H1 (cell line): ENCODE results near the gene FCRL6. TPM values are rescaled to one million over a fixed set of nuclear protein-coding genes. Genes with fewer than 3 reads are reported as not detected.

Experiments
- CTCF ChIA-PET: fragments of 300-600 bp; sonication (Branson Sonifier 250); formaldehyde crosslinking; loops from one replicate; lab custom pipeline; 2021; ENCODE audit not compliant: partially characterized antibody; lab: Charles Lee
- POLR2A ChIA-PET: fragments of 300-600 bp; sonication (Branson Sonifier 250); formaldehyde crosslinking; loops from one replicate; lab custom pipeline; 2021; ENCODE audit warnings: inconsistent platforms; ENCODE audit not compliant: partially characterized antibody; lab: Charles Lee
- DNase-seq, 2 experiments: peaks; one replicate each; pipeline versions ENCODE4 v3.0.0 to v3.0.0-alpha.2; 2010 to 2022; ENCODE audit warnings: low spot score in 2 of 2, low read depth in 1 of 2, mixed read lengths in 1 of 2
- FAIRE-seq: peaks from 2 replicates; lab custom pipeline; 2011; peaks lifted over from hg19 to GRCh38; lab: Jason Lieb, UNC
- H2AFZ ChIP-seq: 2 replicates; pipeline ENCODE4 v1.8.1; 2012; ENCODE audit warnings: low read length, inconsistent platforms
- H2AK5ac ChIP-seq: 2 replicates; pipeline ENCODE4 v1.6.1; 2013; ENCODE audit warnings: low read depth, low read length
- H2BK120ac ChIP-seq: replicated peaks from 2 replicates; pipeline ENCODE3; 2013; ENCODE audit warnings: low read depth, low read length, inconsistent platforms
- H2BK12ac ChIP-seq: 2 replicates; pipeline ENCODE4 v1.6.1; 2013; ENCODE audit warnings: low read depth, low read length
- H2BK15ac ChIP-seq: 2 replicates; pipeline ENCODE4 v1.6.1; 2013; ENCODE audit warnings: low read length
- H2BK20ac ChIP-seq: 2 replicates; pipeline ENCODE4 v1.6.1; 2013; ENCODE audit warnings: low read length
- H2BK5ac ChIP-seq: 2 replicates; pipeline ENCODE4 v1.6.1; 2013; ENCODE audit warnings: low read depth, low read length
- H3K14ac ChIP-seq: 2 replicates; pipeline ENCODE4 v1.6.1; 2013; ENCODE audit warnings: inconsistent platforms; ENCODE audit not compliant: insufficient read length
- H3K18ac ChIP-seq: 2 replicates; pipeline ENCODE4 v1.6.1; 2013; ENCODE audit warnings: low read length; ENCODE audit errors: extremely low read depth
- H3K23ac ChIP-seq: 2 replicates; pipeline ENCODE4 v1.6.1; 2013; ENCODE audit warnings: inconsistent platforms; ENCODE audit not compliant: insufficient read length
- H3K23me2 ChIP-seq: 2 replicates; pipeline ENCODE4 v1.6.1; 2013; ENCODE audit warnings: low read depth, low read length
- H3K27ac ChIP-seq: 2 replicates; pipeline ENCODE4 v1.6.1; 2011; ENCODE audit warnings: low read depth, low read length, inconsistent platforms
- H3K27me3 ChIP-seq, 4 experiments: replicated peaks in 1 of 4; 1 replicate in 1 of 4; 2 replicates in 3 of 4; pipeline versions ENCODE4 v1.6.1 to v1.8.1; 2011 to 2013; ENCODE audit warnings: low read length in 3 of 4, mild to moderate bottlenecking in 3 of 4, inconsistent platforms in 2 of 4, mixed read lengths in 2 of 4, moderate library complexity in 1 of 4; ENCODE audit not compliant: control insufficient read depth in 3 of 4, insufficient read depth in 3 of 4; ENCODE audit errors: extremely low read depth in 1 of 4
- H3K36me3 ChIP-seq, 4 experiments: 2 replicates each; pipeline versions ENCODE4 v1.6.1 to v1.8.1; 2011 to 2013; ENCODE audit warnings: mild to moderate bottlenecking in 4 of 4, low read length in 3 of 4, moderate library complexity in 2 of 4, control low read depth in 1 of 4, inconsistent platforms in 1 of 4; ENCODE audit not compliant: insufficient read depth in 4 of 4, control insufficient read depth in 2 of 4
- H3K4ac ChIP-seq: replicated peaks from 2 replicates; pipeline ENCODE3; 2013; ENCODE audit warnings: low read length, low read depth, mixed read lengths, inconsistent platforms; ENCODE audit not compliant: insufficient read length
- H3K4me1 ChIP-seq, 4 experiments: replicated peaks in 1 of 4; 1 replicate in 1 of 4; 2 replicates in 3 of 4; pipeline versions ENCODE4 v1.6.1 to v1.8.1; 2011 to 2013; ENCODE audit warnings: low read length in 3 of 4, inconsistent platforms in 2 of 4, mixed read lengths in 1 of 4; ENCODE audit not compliant: insufficient read depth in 4 of 4, control insufficient read depth in 3 of 4
- H3K4me2 ChIP-seq, 2 experiments: 2 replicates each; pipeline versions ENCODE4 v1.6.1 to v1.8.1; 2011 to 2013; ENCODE audit warnings: low read depth in 2 of 2, low read length in 2 of 2, control low read depth in 1 of 2, inconsistent platforms in 1 of 2, mild to moderate bottlenecking in 1 of 2; ENCODE audit not compliant: insufficient read depth in 1 of 2
- H3K4me3 ChIP-seq, 4 experiments: fragments of 200-600, 300-600 bp in 1 of 4; sonication (generic), shearing (Covaris generic), sonication (Bioruptor Twin) in 1 of 4; 2 replicates each; pipeline versions ENCODE4 v1.5.1 to v1.8.1; 2011 to 2016; ENCODE audit warnings: low read length in 4 of 4, low read depth in 3 of 4, control low read depth in 2 of 4, inconsistent platforms in 2 of 4, mild to moderate bottlenecking in 2 of 4, mixed read lengths in 1 of 4, moderate library complexity in 1 of 4; ENCODE audit not compliant: insufficient read depth in 2 of 4; ENCODE audit errors: extremely low read depth in 1 of 4
- H3K56ac ChIP-seq: replicated peaks from 2 replicates; pipeline ENCODE3; 2013; ENCODE audit warnings: low read depth, mild to moderate bottlenecking, mixed read lengths, low read length, inconsistent platforms; ENCODE audit not compliant: insufficient read length
- H3K79me1 ChIP-seq: 2 replicates; pipeline ENCODE4 v1.6.1; 2013; ENCODE audit warnings: low read depth, low read length, control low read depth
- H3K79me2 ChIP-seq, 2 experiments: 2 replicates each; pipeline versions ENCODE4 v1.6.1 to v1.8.1; 2012 to 2013; ENCODE audit warnings: low read length in 2 of 2, mild to moderate bottlenecking in 2 of 2, inconsistent platforms in 1 of 2; ENCODE audit not compliant: insufficient read depth in 2 of 2, control insufficient read depth in 1 of 2
- H3K9ac ChIP-seq, 4 experiments: replicated peaks in 1 of 4; 1 replicate in 1 of 4; 2 replicates in 3 of 4; pipeline versions ENCODE4 v1.6.1 to v1.8.1; 2011 to 2013; ENCODE audit warnings: low read depth in 3 of 4, low read length in 3 of 4, control low read depth in 2 of 4, mild to moderate bottlenecking in 2 of 4, moderate library complexity in 2 of 4, inconsistent platforms in 1 of 4; ENCODE audit errors: extremely low read depth in 1 of 4
- H3K9me3 ChIP-seq, 2 experiments: 2 replicates each; pipeline versions ENCODE4 v1.6.1 to v1.8.1; 2012 to 2013; ENCODE audit warnings: mild to moderate bottlenecking in 2 of 2, moderate library complexity in 2 of 2, control low read depth in 1 of 2, inconsistent platforms in 1 of 2, low read depth in 1 of 2, low read length in 1 of 2, mixed read lengths in 1 of 2; ENCODE audit not compliant: insufficient read depth in 2 of 2
- H4K20me1 ChIP-seq, 2 experiments: replicated peaks in 1 of 2; 2 replicates each; pipeline versions ENCODE3 to v1.8.1; 2011 to 2013; ENCODE audit warnings: inconsistent platforms in 2 of 2, low read length in 2 of 2, mild to moderate bottlenecking in 1 of 2; ENCODE audit not compliant: insufficient read depth in 2 of 2, control insufficient read depth in 1 of 2
- H4K5ac ChIP-seq: 2 replicates; pipeline ENCODE4 v1.6.1; 2013; ENCODE audit warnings: low read length, low read depth, mixed read lengths, inconsistent platforms; ENCODE audit not compliant: insufficient read length
- H4K8ac ChIP-seq: 2 replicates; pipeline ENCODE4 v1.8.0; 2013; ENCODE audit warnings: mild to moderate bottlenecking, moderate library complexity, low read length, inconsistent platforms; ENCODE audit not compliant: insufficient read depth; ENCODE audit errors: extremely low read depth
- H4K91ac ChIP-seq: replicated peaks from 2 replicates; pipeline ENCODE3; 2013; ENCODE audit warnings: low read length, mixed read lengths, inconsistent platforms; ENCODE audit not compliant: insufficient read length
- CHD2 ChIP-seq: IDR thresholded peaks from 2 replicates; pipeline ENCODE4 v1.6.1; 2012; ENCODE audit warnings: low read length, improper control_type of control experiment
- EP300 ChIP-seq, 2 experiments: IDR thresholded peaks; 1 replicate in 1 of 2; 2 replicates in 1 of 2; pipeline ENCODE4 v1.6.1; 2011 to 2012; ENCODE audit warnings: low read depth in 2 of 2, low read length in 2 of 2, mild to moderate bottlenecking in 2 of 2, borderline replicate concordance in 1 of 2, inconsistent platforms in 1 of 2, moderate library complexity in 1 of 2
- HDAC2 ChIP-seq, 2 experiments: fragments of 300-600 bp in 1 of 2; sonication (generic) in 1 of 2; IDR thresholded peaks; 2 replicates each; pipeline ENCODE4 v1.6.1; 2011 to 2012; ENCODE audit warnings: low read depth in 2 of 2, low read length in 2 of 2, mild to moderate bottlenecking in 2 of 2, moderate library complexity in 2 of 2, borderline replicate concordance in 1 of 2, inconsistent platforms in 1 of 2
- KDM4A ChIP-seq: IDR thresholded peaks from one replicate; pipeline ENCODE4 v1.7.1; 2012; ENCODE audit warnings: low read depth, mild to moderate bottlenecking, moderate library complexity, low read length, inconsistent platforms; ENCODE audit not compliant: severe bottlenecking
- RFX5 ChIP-seq: IDR thresholded peaks from 2 replicates; pipeline ENCODE4 v1.6.1; 2011; ENCODE audit warnings: low read depth, low read length, improper control_type of control experiment, borderline replicate concordance
- RNF2 ChIP-seq: fragments of 200-900, 300-1000 bp; sonication (generic); IDR thresholded peaks from 2 replicates; pipeline ENCODE4 v1.7.1; 2016; ENCODE audit warnings: borderline replicate concordance, low read depth, mild to moderate bottlenecking, antibody characterized with exemption, low read length; ENCODE audit not compliant: poor library complexity, severe bottlenecking; ENCODE audit errors: missing control alignments
- TCF12 ChIP-seq: IDR thresholded peaks from 2 replicates; pipeline ENCODE4 v1.6.1; 2011; ENCODE audit warnings: low read depth, mild to moderate bottlenecking, low read length
- YY1 ChIP-seq: IDR thresholded peaks from 2 replicates; pipeline ENCODE4 v1.6.1; 2011; ENCODE audit warnings: low read depth, mild to moderate bottlenecking, low read length
- ZNF274 ChIP-seq: IDR thresholded peaks from 2 replicates; pipeline ENCODE4 v1.7.0; 2012; ENCODE audit warnings: low read length, borderline replicate concordance; ENCODE audit errors: extremely low read depth
- WGBS, 2 experiments: shearing (Covaris generic) in 1 of 2; methylation state at CpG; one replicate each; pipeline versions ENCODE4 v1.1.6 to v1.1.7; 2013 to 2015; ENCODE audit warnings: low lambda C conversion rate in 2 of 2, mixed read lengths in 2 of 2, inconsistent platforms in 1 of 2, low coverage in 1 of 2, missing lambda C conversion rate in 1 of 2; ENCODE audit not compliant: insufficient replicate concordance in 2 of 2, insufficient coverage in 1 of 2, insufficient read length in 1 of 2; ENCODE audit errors: extremely low coverage in 1 of 2, missing lambda C conversion rate in 1 of 2; 5-methylcytosine and 5-hydroxymethylcytosine counted together
- polyA plus RNA-seq, 7 experiments: library from polyadenylated mRNA; depleted of rRNA in 3 of 7; stranded (reverse) in 5 of 7; unstranded in 2 of 7; fragments of >200 nt in 5 of 7; fragments of 200-250 nt in 2 of 7; gene quantifications; 1 replicate in 5 of 7; 2 replicates in 1 of 7; 4 replicates in 1 of 7; pipeline versions ENCODE4 v1.2.1 to v1.2.3, GENCODE V29; 2011 to 2013; ENCODE audit warnings: missing spikeins in 2 of 7, mixed read lengths in 2 of 7
- total RNA-seq: library from RNA; stranded (reverse); fragmentation: NEBNext Ultra II Directional; extraction: Animal tissue kit (Norgen Biotek cat#: 25700); gene quantifications from 2 replicates; pipeline ENCODE4 v1.2.1, GENCODE V29; 2021
- TF ChIP-seq, protein P1 (sequence below): IDR thresholded peaks from 2 replicates; pipeline ENCODE4 v1.6.1; 2012; ENCODE audit warnings: inconsistent platforms
- TF ChIP-seq, protein P2 (sequence below): IDR thresholded peaks from 2 replicates; pipeline ENCODE4 v1.6.1; 2012; ENCODE audit warnings: low read length, inconsistent platforms

The FCRL6 gene
- total and polyA plus RNA-seq, 2 of the 8 experiments (the other 6 are each of a cell fraction or from before 2014, with no cell fraction given): not detected

GRCh38 chr1:159828176-159828575, 26.0 kb downstream of the FCRL6 start:
- H4K20me1 ChIP-seq: no peaks in the 10 kb centered on the region
- WGBS, 2 experiments: 82% methylated on average over 3 of the region's 3 CpGs; no CpG with 5 or more reads in 1 of the 2 experiments
- H2BK120ac ChIP-seq: no peak overlapping the region
- ChIA-PET POLR2A (no interaction called here), CTCF (interaction anchor here (0.9 to 11.2 kb wide), 19 partner anchors 7 to 174 kb away, joined by 3 to 175 read pairs (median 5); partner anchors contain the start of gene FCRL6)
- H3K4me3 ChIP-seq: no peak overlapping the region
- H2AK5ac ChIP-seq: no peak overlapping the region
- H3K9me3 ChIP-seq: no peaks in the 10 kb centered on the region
- no peak overlapping the region for H3K23ac ChIP-seq
- FAIRE-seq (no peak), DNase-seq (no peak)
- H2AFZ ChIP-seq: no peak overlapping the region
- H3K27ac ChIP-seq: no peak overlapping the region
- H3K23me2 ChIP-seq: no peaks in the 10 kb centered on the region
- H2BK12ac ChIP-seq: no peak overlapping the region
- no peak overlapping the region for H3K56ac ChIP-seq
- no peak overlapping the region for H2BK15ac ChIP-seq
- H3K14ac ChIP-seq: no peak overlapping the region
- no peak overlapping the region for H4K8ac ChIP-seq
- no peak overlapping the region for H4K91ac ChIP-seq
- H3K4ac ChIP-seq: no peak overlapping the region
- H3K18ac ChIP-seq: no peak overlapping the region
- no peak overlapping the region for H3K9ac ChIP-seq
- H3K27me3 ChIP-seq: peaks cover 0 to 6% (median 1%) of the 10 kb centered on the region in 4 experiments; a peak in 4 of 7 replicates
- no peak overlapping the region for H4K5ac ChIP-seq
- H2BK5ac ChIP-seq: no peak overlapping the region
- no peaks in the 10 kb centered on the region for H3K79me2 ChIP-seq
- no peak overlapping the region for H3K4me2 ChIP-seq
- H2BK20ac ChIP-seq: no peak overlapping the region
- H3K36me3 ChIP-seq: no peaks in the 10 kb centered on the region
- H3K4me1 ChIP-seq: peaks cover 0 to 4% (median 3%) of the 10 kb centered on the region in 4 experiments; a peak in 1 of 7 replicates
- H3K79me1 ChIP-seq: no peaks in the 10 kb centered on the region
- no peak for TF ChIP-seq KDM4A
- no peak for TF ChIP-seq TCF12
- no peak for TF ChIP-seq RNF2
- TF ChIP-seq CHD2: no peak
- no peak for TF ChIP-seq ZNF274
- TF ChIP-seq YY1: no peak
- TF ChIP-seq, protein P1, sequence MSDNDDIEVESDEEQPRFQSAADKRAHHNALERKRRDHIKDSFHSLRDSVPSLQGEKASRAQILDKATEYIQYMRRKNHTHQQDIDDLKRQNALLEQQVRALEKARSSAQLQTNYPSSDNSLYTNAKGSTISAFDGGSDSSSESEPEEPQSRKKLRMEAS: no peak
- TF ChIP-seq EP300 (IDR thresholded peaks at IDR 0.05; ENCODE audit: borderline replicate concordance in 1 of 2, low read depth in 2 of 2, low read length in 2 of 2): no peak
- TF ChIP-seq, protein P2, sequence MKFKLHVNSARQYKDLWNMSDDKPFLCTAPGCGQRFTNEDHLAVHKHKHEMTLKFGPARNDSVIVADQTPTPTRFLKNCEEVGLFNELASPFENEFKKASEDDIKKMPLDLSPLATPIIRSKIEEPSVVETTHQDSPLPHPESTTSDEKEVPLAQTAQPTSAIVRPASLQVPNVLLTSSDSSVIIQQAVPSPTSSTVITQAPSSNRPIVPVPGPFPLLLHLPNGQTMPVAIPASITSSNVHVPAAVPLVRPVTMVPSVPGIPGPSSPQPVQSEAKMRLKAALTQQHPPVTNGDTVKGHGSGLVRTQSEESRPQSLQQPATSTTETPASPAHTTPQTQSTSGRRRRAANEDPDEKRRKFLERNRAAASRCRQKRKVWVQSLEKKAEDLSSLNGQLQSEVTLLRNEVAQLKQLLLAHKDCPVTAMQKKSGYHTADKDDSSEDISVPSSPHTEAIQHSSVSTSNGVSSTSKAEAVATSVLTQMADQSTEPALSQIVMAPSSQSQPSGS: no peak
- no peak for TF ChIP-seq RFX5
- TF ChIP-seq HDAC2 (IDR thresholded peaks at IDR 0.05; ENCODE audit: borderline replicate concordance in 1 of 2, low read depth in 2 of 2, low read length in 2 of 2): no peak
